A549 (cell line): ENCODE results near the gene HRCT1. TPM values are rescaled to one million over a fixed set of nuclear protein-coding genes. Genes with fewer than 3 reads are reported as not detected.

Source experiments
- ATAC-seq, 2 experiments: fragments of 200-7000 bp in 1 of 2; fragments of >200 bp in 1 of 2; cut with Nextera tagmentation in 1 of 2; cut with Tn5 transposase in 1 of 2; 3 replicates each; pipeline versions ENCODE4 v1.8.0 to v1.9.1; 2018 to 2020; ENCODE audit warnings: mild to moderate bottlenecking in 1 of 2, moderate library complexity in 1 of 2
- CTCF ChIA-PET: fragments of 300-600 bp; sonication (Branson Sonifier 250); formaldehyde crosslinking; extraction: SDS; loops from one replicate; lab custom pipeline; 2021; ENCODE audit warnings: antibody characterized with exemption, inconsistent platforms; lab: Yijun Ruan, JAX
- POLR2A ChIA-PET: fragments of 350-600 bp; formaldehyde crosslinking; extraction: SDS; loops from one replicate; lab custom pipeline; 2021; ENCODE audit warnings: antibody characterized with exemption, inconsistent platforms; lab: Yijun Ruan, JAX
- DNase-seq, 2 experiments: peaks; one replicate each; pipeline versions ENCODE4 v3.0.0 to v3.0.0-alpha.2; 2011 to 2016; ENCODE audit warnings: low read depth in 1 of 2, low spot score in 1 of 2
- FAIRE-seq: peaks from 2 replicates; lab custom pipeline; 2011; peaks lifted over from hg19 to GRCh38; lab: Jason Lieb, UNC
- H3K27ac ChIP-seq, 2 experiments: fragments of >200 bp; sonication (Bioruptor Twin); formaldehyde crosslinking; 3 replicates each; pipeline ENCODE4 v1.5.1; 2016 to 2017
- H3K4me1 ChIP-seq: fragments of >200 bp; sonication (Bioruptor Twin); formaldehyde crosslinking; 3 replicates; pipeline ENCODE4 v1.6.1; 2016
- H3K4me2 ChIP-seq: fragments of >200 bp; sonication (Bioruptor Twin); formaldehyde crosslinking; 3 replicates; pipeline ENCODE4 v1.6.1; 2016
- H3K4me3 ChIP-seq: fragments of >200 bp; sonication (Bioruptor Twin); formaldehyde crosslinking; 3 replicates; pipeline ENCODE4 v1.5.1; 2016
- H3K9me3 ChIP-seq: fragments of >200 bp; sonication (Bioruptor Twin); formaldehyde crosslinking; 3 replicates; pipeline ENCODE4 v1.6.1; 2016
- BCL3 ChIP-seq: fragments of >200 bp; sonication (Bioruptor Twin); formaldehyde crosslinking; IDR thresholded peaks from 3 replicates; pipeline ENCODE4 v1.6.1; 2016
- CBX8 ChIP-seq: fragments of 200-600 bp; sonication (generic); IDR thresholded peaks from 2 replicates; pipeline ENCODE4 v1.6.1; 2016
- E2F6 ChIP-seq: IDR thresholded peaks from 2 replicates; pipeline ENCODE4 v1.6.1; 2012; ENCODE audit warnings: low read depth, borderline replicate concordance
- EP300 ChIP-seq, 2 experiments: fragments of >200 bp; sonication (Bioruptor Twin); formaldehyde crosslinking; IDR thresholded peaks; 2 replicates in 1 of 2; 3 replicates in 1 of 2; pipeline ENCODE4 v1.6.1; 2016 to 2017
- FOSL2 ChIP-seq, 2 experiments: fragments of 450-650 bp in 1 of 2; fragments of >200 bp in 1 of 2; sonication (Bioruptor Twin) in 1 of 2; formaldehyde crosslinking; IDR thresholded peaks; 2 replicates each; pipeline versions ENCODE4 v1.5.0 to v1.6.1; 2016 to 2020; ENCODE audit warnings: mild to moderate bottlenecking in 1 of 2, moderate library complexity in 1 of 2
- HEYL ChIP-seq: fragments of 250-450 bp; sonication (Bioruptor Pico); IDR thresholded peaks from 2 replicates; pipeline ENCODE4 v1.8.0; 2021; ENCODE audit warnings: mild to moderate bottlenecking, moderate library complexity
- HOXB13 ChIP-seq: fragments of 250-450 bp; sonication (Bioruptor Pico); IDR thresholded peaks from 2 replicates; pipeline ENCODE4 v1.5.0; 2020; ENCODE audit warnings: low read depth, mild to moderate bottlenecking, moderate library complexity
- HOXB5 ChIP-seq: fragments of 250-450 bp; sonication (Bioruptor Pico); IDR thresholded peaks from 2 replicates; pipeline ENCODE4 v1.5.0; 2020; ENCODE audit warnings: mild to moderate bottlenecking, moderate library complexity
- JUN ChIP-seq, 2 experiments: fragments of >200 bp; sonication (Bioruptor Twin); formaldehyde crosslinking; IDR thresholded peaks; 2 replicates in 1 of 2; 3 replicates in 1 of 2; pipeline ENCODE4 v1.6.1; 2016 to 2017
- JUNB ChIP-seq: fragments of >200 bp; sonication (Bioruptor Twin); formaldehyde crosslinking; IDR thresholded peaks from 2 replicates; pipeline ENCODE4 v1.6.1; 2016
- MAFK ChIP-seq: fragments of 450-650 bp; IDR thresholded peaks from 2 replicates; pipeline ENCODE4 v1.6.1; 2014; ENCODE audit not compliant: partially characterized antibody
- MYC ChIP-seq: IDR thresholded peaks from 2 replicates; pipeline ENCODE4 v1.6.1; 2012; ENCODE audit warnings: mild to moderate bottlenecking, inconsistent platforms, low read length, improper control_type of control experiment, borderline replicate concordance
- NFE2L2 ChIP-seq: fragments of 150-350 bp; conservative IDR thresholded peaks from 2 replicates; pipeline ENCODE4 v1.6.1; 2014; ENCODE audit warnings: low read length
- PHF8 ChIP-seq: fragments of 200-600 bp; sonication (generic); IDR thresholded peaks from 2 replicates; pipeline ENCODE4 v1.6.1; 2016; ENCODE audit warnings: low read depth, mild to moderate bottlenecking, antibody characterized with exemption, moderate library complexity, borderline replicate concordance
- POLR2A ChIP-seq: IDR thresholded peaks from 2 replicates; pipeline ENCODE4 v1.6.1; 2012; ENCODE audit warnings: mild to moderate bottlenecking, low read length
- POLR2AphosphoS2 ChIP-seq: conservative IDR thresholded peaks from 2 replicates; pipeline ENCODE4 v1.6.1; 2012; ENCODE audit warnings: low read length, improper control_type of control experiment, inconsistent platforms
- RCOR1 ChIP-seq: fragments of 150-350 bp; IDR thresholded peaks from 2 replicates; pipeline ENCODE4 v1.6.1; 2014; ENCODE audit warnings: antibody characterized with exemption, low read length, low read depth
- WGBS: methylation state at CpG from one replicate; pipeline ENCODE4 v1.1.6; 2017; ENCODE audit errors: missing lambda C conversion rate; 5-methylcytosine and 5-hydroxymethylcytosine counted together
- polyA plus RNA-seq, 4 experiments: library from polyadenylated mRNA; depleted of rRNA in 3 of 4; stranded (reverse); fragments of >200 nt; fragmentation: RNase III in 1 of 4; extraction: RNeasy Plus Mini Kit Qiagen cat#74134 plus additional on column Dnase treatment in 1 of 4; gene quantifications; 2 replicates in 3 of 4; 3 replicates in 1 of 4; pipeline ENCODE4 v1.2.3, GENCODE V29; 2011 to 2017

HRCT1 gene
- polyA plus RNA-seq, 2 of the 4 experiments (the other 2 are of a cell fraction) = 0.21 to 0.22 TPM

DNA sequence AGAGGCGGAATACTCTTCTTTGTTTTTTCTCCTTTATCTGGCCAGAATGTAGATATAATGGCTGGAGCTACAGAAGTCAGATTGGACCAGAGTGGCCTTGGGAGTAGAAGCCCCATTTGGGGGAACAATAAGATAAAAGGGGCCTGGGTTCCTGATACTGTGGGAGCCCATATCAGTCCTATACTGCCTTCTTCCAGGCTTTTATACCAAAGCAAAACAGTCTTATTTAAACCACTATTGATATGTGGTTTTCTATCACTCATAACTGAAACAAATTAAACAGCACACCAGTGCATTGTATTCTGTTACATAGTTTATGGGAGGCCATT, 17.6 kb downstream of the HRCT1 start:
- peak in 1 of 2 experiments; percentile 57; a peak in 2 of 6 replicates for ATAC-seq
- no peaks in the 10 kb centered on the region for H3K9me3 ChIP-seq
- peaks cover 24% of the 10 kb centered on the region for H3K4me1 ChIP-seq
- H3K4me2 ChIP-seq = peak overlapping the region; percentile 61
- H3K4me3 ChIP-seq = no peak overlapping the region
- peak; percentile 39; the same call in 1 of the 2 replicates for TF ChIP-seq HOXB5 (CRISPR knock-in tag)
- TF ChIP-seq PHF8 = no peak
- CTCF ChIA-PET = interaction anchor here (1.3 to 8.4 kb wide), 5 partner anchors 14 to 133 kb away, joined by 3 to 92 read pairs (median 50); partner anchors contain the start of genes HRCT1 and SPAAR
- POLR2A ChIA-PET = interaction anchor here (1.0 to 2.6 kb wide), 2 partner anchors 16 to 22 kb away, joined by 3 to 7 read pairs; no protein-coding TSS in a partner anchor
- no peak for FAIRE-seq
- peak overlapping the region; percentile 78 to 90 for H3K27ac ChIP-seq
- WGBS = 97% methylated on average over 1 of the region's 1 CpG
- DNase-seq = no peak

DNA sequence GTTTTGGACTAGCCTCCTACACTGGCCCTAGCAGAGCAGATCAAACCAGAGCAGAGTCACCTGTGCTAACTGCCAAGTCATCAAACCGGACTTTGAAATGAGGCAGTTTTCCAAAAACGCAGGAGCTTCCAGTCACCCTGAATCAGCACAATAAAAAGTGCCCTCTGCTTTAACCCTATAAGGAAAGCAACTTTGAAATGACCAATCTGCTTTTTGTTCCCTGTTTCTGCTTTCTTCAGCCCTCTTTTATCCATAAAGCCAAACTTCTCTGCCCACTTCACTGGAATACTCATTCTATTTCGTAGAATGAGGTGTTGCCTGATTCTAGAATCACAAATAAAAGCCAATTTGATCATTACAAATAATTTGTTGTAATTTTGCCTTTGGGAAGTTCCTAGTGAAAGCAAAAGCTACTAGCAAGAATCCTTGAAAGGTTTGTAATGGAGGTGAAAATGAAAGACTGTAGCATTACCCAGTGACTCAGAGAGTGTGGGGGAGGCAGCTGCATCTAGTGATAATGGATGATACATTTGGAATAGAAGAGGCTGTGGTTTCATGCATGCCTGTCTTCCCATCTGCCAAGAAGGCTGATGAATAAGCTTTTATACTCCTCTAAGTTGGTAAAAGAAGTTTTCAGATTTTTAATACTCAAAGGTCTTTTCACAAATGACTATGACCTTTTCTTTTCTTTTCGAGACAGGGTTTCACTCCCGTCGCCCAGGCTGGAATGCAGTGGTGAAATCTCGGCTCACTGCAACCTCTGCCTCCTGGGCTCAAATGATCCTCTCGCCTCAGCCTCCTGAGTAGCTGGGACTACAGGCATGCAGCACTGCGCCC, 18.1 kb downstream of the HRCT1 start:
- TF ChIP-seq POLR2A (no peak), NFE2L2 (peak; percentile 88), JUNB (peak; percentile 27), EP300 (IDR thresholded peaks at IDR 0.05) (peak in 1 of 2 experiments; percentile 32; a peak in 1 of 5 replicates), MYC (no peak), BCL3 (no peak), MAFK (peak; percentile 99), FOSL2 (IDR thresholded peaks at IDR 0.05) (no peak), FOSL2 (CRISPR knock-in tag; IDR thresholded peaks at IDR 0.05) (peak; percentile 75)
- peak; percentile 92 to 93 for ATAC-seq
- peak overlapping the region; percentile 61 for H3K4me2 ChIP-seq
- no peak for FAIRE-seq
- H3K4me3 ChIP-seq = no peak overlapping the region
- WGBS = 55% methylated on average over 9 of the region's 9 CpGs
- ChIA-PET CTCF (interaction anchor here (1.3 to 8.4 kb wide), 8 partner anchors 14 to 134 kb away, joined by 3 to 92 read pairs (median 9); partner anchors contain the start of genes HRCT1 and SPAAR), POLR2A (interaction anchor here (1.0 to 2.6 kb wide), 4 partner anchors 17 to 240 kb away, joined by 3 to 7 read pairs (median 4); partner anchors contain the start of gene HRCT1)
- no peaks in the 10 kb centered on the region for H3K9me3 ChIP-seq
- peak overlapping the region; percentile 78 to 90 for H3K27ac ChIP-seq
- DNase-seq = peak; percentile 61 to 92
- peaks cover 24% of the 10 kb centered on the region for H3K4me1 ChIP-seq

DNA sequence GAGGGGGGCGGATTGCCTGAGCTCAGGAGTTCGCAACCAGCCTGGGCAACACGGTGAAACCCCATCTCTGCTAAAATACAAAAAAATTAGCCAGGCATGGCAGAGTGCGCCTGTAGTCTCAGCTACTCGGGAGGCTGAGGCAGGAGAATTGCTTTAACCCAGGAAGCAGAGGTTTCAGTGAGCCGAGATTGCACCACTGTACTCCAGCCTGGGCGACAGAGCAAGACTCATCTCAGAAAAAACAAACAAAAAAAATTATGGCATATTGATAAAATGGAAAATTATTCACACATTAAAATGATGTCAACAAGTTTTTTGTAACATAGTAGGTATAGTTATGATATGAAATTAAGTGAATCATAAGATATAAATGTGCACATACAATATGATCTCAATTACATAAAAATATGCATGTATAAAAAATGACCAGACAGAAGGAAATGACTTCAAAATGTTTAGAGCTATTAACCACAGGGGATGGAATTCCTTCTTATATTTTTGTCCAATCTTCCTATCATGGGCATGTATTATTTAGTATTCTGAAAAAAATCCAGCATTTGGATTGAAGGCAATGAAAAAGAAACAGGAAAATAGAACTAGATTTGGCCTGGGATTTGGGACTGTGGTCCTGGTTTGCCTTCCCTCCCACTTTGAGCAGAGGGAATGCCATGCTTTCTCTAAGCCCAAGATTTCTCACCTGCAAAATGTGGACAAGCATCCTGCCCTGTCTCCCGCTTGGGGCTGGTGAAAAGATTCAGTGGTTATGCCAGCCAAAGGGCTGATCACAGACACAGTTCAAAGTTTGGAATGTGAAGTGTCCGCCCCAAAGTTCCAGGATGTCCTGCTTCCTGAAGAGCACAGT, 22.8 kb downstream of the HRCT1 start:
- DNase-seq = no peak
- Histone ChIP-seq H3K9me3 (no peaks in the 10 kb centered on the region), H3K4me2 (no peak overlapping the region)
- POLR2A ChIA-PET = no interaction called here
- no peak for ATAC-seq
- FAIRE-seq = no peak
- TF ChIP-seq JUN (IDR thresholded peaks at IDR 0.05) = no peak
- TF ChIP-seq POLR2AphosphoS2 = no peak
- TF ChIP-seq HOXB13 (CRISPR knock-in tag) = no peak
- TF ChIP-seq CBX8 = no peak
- TF ChIP-seq HEYL (CRISPR knock-in tag) = no peak
- no peak for TF ChIP-seq RCOR1
- TF ChIP-seq BCL3 = no peak
- no peak for TF ChIP-seq FOSL2 (IDR thresholded peaks at IDR 0.05)
- no peak for TF ChIP-seq FOSL2 (CRISPR knock-in tag; IDR thresholded peaks at IDR 0.05)
- no peak for TF ChIP-seq E2F6
- TF ChIP-seq, all 56 proteins: peak for 0
- 81% methylated on average over 9 of the region's 9 CpGs for WGBS
- CTCF ChIA-PET = interaction anchor here (1.7 to 2.9 kb wide), 3 partner anchors 17 to 95 kb away, joined by 5 to 13 read pairs (median 6); partner anchors contain the start of gene HRCT1
- H3K4me1 ChIP-seq = peaks cover 16% of the 10 kb centered on the region
- no peak overlapping the region for H3K4me3 ChIP-seq
- H3K27ac ChIP-seq = peak overlapping the region in 1 of 2 experiments; percentile 54; a peak in 2 of 6 replicates
